HG02885 (cell line): Measurements from ENCODE around the gene SLC39A11.
"Not testable (repeated sequence)": the region's sequence is repeated elsewhere in the genome, so short reads cannot be mapped to it uniquely, and the experiment has no call there.

ENCODE experiments used
- ATAC-seq: cut with Tn5 transposase; IDR thresholded peaks from one replicate; pipeline ENCODE4 v1.9.1; 2021; ENCODE audit warnings: mild to moderate bottlenecking; ENCODE audit not compliant: unreplicated experiment, poor library complexity

SLC39A11 gene

GRCh38 chr17:72955391-72956140 is 136.9 kb downstream of the SLC39A11 start:
- no peak for ATAC-seq

GRCh38 chr17:72954579-72954978 is 137.9 kb downstream of the SLC39A11 start:
- no peak for ATAC-seq

- ATAC-seq: no peak
Observed at GRCh38 chr17:72953621-72954020, 138.9 kb downstream of the SLC39A11 start.

GRCh38 chr17:72952641-72953315 is 139.7 kb downstream of the SLC39A11 start:
- no peak for ATAC-seq

GRCh38 chr17:72952220-72952619 is 140.3 kb downstream of the SLC39A11 start:
- ATAC-seq: no peak

GRCh38 chr17:72950242-72950931 is 142.1 kb downstream of the SLC39A11 start:
- ATAC-seq: no peak

GRCh38 chr17:72948115-72948514 is 144.4 kb downstream of the SLC39A11 start:
- no peak for ATAC-seq

- no peak for ATAC-seq
Observed at GRCh38 chr17:72947475-72947874, 145.0 kb downstream of the SLC39A11 start.

GRCh38 chr17:72946696-72947095 is 145.8 kb downstream of the SLC39A11 start:
- ATAC-seq: no peak

GRCh38 chr17:72946156-72946555 is 146.3 kb downstream of the SLC39A11 start:
- ATAC-seq: no peak

GRCh38 chr17:72945473-72945872 is 147.0 kb downstream of the SLC39A11 start:
- no peak for ATAC-seq

- ATAC-seq: no peak
Observed at GRCh38 chr17:72943826-72944689, 148.4 kb downstream of the SLC39A11 start.

- ATAC-seq: no peak
Observed at GRCh38 chr17:72942579-72942978, 149.9 kb downstream of the SLC39A11 start.

- no peak for ATAC-seq
Observed at GRCh38 chr17:72940496-72940895, 152.0 kb downstream of the SLC39A11 start.

- ATAC-seq: no peak
Observed at GRCh38 chr17:72938482-72938881, 154.0 kb downstream of the SLC39A11 start.

GRCh38 chr17:72937707-72938106 is 154.8 kb downstream of the SLC39A11 start:
- ATAC-seq: no peak

- ATAC-seq: not testable (repeated sequence)
Observed at GRCh38 chr17:72937254-72937653, 155.2 kb downstream of the SLC39A11 start.

GRCh38 chr17:72935984-72936383 is 156.5 kb downstream of the SLC39A11 start:
- no peak for ATAC-seq

- ATAC-seq: no peak
Observed at GRCh38 chr17:72934927-72935326, 157.6 kb downstream of the SLC39A11 start.

GRCh38 chr17:72931635-72932034 is 160.9 kb downstream of the SLC39A11 start:
- peak; percentile 62 for ATAC-seq
